IPS-NIHi7 (cell line): ENCODE data around the gene TUBA4A.
A peak's percentile ranks its signal among the peaks of the same experiment; 100 is the strongest.

ENCODE experiments used
- DNase-seq: peaks from one replicate; pipeline ENCODE4 v3.0.0; 2012; ENCODE audit warnings: mixed read lengths; ENCODE audit errors: extremely low spot score

The TUBA4A gene

DNA sequence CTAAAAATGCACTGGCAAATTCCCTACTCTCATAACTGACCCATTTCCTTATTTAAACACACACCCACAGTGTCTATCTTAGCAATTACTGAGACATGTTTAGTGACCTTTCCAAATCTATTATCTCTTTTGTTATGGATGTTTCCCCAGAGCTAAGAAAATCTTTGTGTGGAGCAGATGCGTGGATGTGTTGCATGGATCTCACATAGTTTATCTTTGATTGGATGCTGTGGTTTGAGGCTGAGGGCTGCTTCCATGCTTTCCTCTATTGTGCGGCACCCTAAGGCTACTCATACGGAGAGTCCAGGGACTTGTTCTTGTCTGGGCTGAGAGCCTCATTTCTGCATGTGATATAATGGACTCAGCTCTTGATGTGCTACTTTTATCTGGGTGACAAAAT is 19.4 kb downstream of the TUBA4A start:
- no peak for DNase-seq

- peak; percentile 58 for DNase-seq
Measured at GRCh38 chr2:219230059-219230540, 23.6 kb downstream of the TUBA4A start.

GRCh38 chr2:219229305-219230058 is 24.2 kb downstream of the TUBA4A start, which contains the start of the genes ANKZF1 and ATG9A:
ANKZF1 (plus strand) TSS chr2:219229806; CDS start chr2:219230258, 452 bp downstream.
ATG9A (minus strand) TSS chr2:219229636; CDS start chr2:219228024, 1,612 bp downstream.
- DNase-seq: peak; percentile 99

- no peak for DNase-seq
Measured at GRCh38 chr2:219228911-219229304, 24.8 kb downstream of the TUBA4A start.

- no peak for DNase-seq
Measured at GRCh38 chr2:219228041-219228910, 25.4 kb downstream of the TUBA4A start.

DNA sequence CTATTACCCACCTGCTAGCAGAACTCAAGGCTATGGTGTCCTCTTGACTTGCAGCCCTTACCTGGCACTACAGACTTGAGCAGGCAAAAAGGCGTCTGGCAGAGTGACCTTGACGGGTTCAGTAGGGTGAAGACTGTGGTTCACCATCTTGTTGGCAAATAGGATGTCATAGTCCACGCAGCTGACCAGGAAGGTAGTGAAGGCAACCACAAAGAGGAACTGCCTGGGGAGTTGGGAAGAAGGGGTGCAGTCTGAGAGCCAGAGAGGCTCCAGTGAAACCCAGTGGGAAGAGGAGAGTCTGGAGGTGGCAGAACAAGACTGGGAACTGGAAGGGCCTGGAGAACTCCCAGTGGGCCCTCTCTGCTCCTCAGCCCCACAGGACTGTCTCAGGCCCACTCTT is 28.4 kb downstream of the TUBA4A start:
- DNase-seq: no peak

DNA sequence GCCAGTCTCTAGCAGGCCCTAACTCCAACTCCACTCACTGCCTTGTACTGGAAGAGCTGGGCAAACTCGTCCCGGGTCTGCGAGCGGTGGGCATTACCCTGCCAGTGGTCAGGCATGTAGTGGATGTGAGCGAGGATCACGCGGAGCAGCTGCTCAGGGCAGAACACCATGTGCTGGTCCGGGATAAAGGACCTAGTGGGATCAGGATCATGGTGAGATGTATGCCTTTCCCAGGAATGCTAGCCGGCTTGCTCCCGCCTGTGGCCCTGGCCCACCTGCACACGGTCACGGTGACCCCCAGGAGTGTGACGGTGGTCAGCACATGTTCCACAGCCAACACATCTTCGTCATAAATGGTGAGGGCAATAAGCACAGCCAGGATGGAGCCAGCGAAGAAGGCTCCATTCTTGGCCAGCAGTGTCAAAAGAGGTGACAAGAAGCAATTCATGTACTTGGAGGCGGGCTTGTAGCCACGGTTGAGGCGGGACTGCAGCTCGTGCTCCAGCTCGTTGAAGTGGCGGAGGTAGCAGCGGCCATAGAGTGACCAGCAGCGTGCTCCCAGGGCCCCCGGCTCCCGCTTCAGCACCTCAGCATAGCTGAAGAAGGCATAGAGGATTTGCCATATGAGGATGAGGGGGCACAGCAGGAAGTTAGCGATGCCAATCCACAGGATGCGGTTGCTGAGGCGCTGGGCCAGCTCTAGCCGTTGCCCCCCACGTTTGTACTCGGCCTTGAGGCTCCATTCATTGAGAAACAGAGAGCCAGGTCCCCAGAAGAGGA is 29.7 kb downstream of the TUBA4A start:
- DNase-seq: no peak

DNA sequence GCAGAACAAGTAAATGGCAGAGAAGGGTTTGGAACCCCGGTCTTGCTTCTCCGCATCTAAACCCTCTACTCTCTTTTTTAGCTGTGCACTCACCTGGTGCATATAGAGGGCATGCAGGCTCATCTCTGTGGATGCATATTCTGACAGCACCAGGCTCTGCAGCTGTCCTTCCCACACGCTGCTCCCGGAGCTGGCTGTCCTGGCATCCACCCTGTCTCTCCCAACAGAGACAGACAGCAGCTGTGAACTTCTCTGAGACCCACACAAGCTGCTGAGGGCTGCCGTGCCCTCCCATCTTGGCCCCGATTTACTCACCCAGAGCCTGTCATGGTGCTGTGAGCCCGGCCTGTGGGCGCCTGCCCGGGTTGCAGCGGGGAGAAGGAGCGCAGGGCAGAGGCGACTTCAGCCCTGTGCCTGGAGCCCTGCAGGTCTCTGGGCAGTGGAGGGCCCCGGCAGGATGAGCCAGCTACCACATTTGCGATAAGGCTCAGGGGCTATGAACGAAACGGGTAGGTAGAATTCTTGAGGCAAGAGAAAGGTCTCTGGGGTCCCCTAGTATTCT is 31.7 kb downstream of the TUBA4A start:
- DNase-seq: no peak

GRCh38 chr2:219220652-219221402 is 32.9 kb downstream of the TUBA4A start:
- no peak for DNase-seq

DNA sequence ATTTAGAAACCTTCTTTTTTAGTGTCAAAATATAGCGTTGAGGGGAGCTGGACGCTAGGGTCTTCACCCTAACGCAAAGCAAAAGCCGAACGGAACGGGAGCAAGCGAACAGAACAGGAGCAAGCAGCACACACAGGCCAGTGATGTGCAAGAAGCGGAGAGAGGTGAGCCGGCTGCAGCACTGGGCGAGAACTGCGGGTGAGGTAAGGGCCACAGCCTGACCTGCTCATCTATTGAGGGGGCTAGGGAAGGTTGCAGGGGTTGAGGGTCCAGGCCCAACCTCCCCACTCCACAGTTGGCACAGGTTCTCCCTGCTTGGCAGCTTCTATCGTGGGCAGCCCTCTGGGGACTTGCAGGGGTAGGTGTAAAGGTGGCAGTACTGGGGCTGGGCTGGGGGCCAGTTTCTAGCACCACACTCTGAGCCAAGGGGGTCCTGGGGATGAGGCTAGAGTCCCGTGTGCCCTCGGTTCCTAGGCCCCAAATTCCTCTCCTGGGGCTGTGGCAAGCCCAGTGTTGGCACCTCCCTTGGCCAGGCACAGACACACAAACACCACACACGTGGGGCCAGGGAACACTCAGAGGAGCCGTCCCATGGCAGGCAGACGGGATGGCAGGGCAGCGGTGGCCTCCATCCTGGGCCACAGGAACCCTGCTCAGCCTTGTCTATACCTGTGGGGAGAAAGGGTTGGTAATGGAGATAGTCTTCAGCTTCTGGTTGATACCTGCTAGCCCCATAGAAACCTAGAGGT is 33.8 kb downstream of the TUBA4A start:
- DNase-seq: no peak

DNA sequence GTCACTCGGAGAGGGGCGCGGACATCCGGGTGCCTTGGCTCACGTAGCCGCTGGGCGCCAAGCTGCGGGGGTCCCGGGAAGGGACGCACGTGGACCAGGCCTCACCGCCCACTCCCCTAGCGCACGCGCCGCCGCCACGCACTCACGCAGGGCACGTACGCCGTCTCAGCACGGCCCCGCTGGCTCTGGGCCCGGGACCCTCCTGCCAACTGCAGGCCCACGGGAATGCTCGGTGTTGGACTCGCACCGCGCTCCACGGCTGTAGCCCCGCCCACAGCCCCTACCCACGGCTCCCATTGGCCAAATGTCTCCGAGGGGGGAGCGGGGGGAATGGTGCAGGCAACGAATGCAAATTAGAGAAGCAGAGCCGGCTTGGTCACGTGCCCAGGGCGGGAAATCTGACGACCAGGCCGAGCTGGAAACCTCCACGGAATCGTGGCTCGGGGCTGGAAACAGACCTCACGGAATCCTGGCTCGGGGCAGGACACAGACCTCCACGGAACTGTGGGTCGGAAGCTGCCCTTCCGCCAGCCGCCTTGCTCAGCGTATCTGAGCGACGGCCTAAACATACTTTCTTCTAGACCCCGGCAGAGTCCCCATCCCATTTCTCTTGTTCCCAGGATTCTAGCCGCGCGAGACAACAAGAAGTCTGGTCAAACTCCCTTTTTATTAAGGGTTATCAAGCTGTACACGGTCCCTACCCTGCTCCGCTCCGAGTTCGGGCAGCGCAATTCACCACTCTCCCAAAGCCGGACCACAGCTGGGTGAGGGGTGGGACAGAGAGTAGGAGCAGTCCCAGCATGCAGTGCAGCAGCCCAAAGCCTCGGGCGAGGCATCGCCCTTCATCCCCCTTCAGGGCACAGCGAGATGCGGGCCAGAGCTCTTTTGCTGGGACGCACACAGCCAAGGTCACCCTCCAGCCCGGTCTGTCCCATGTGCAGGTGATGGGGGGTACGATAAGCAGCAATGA is 34.7 kb downstream of the TUBA4A start, which contains the start of gene ABCB6:
ABCB6 (minus strand) TSS at position 227 of the 970 bp plus-strand sequence. CDS start 285 bp downstream, outside the sequence.
- peak; percentile 93 for DNase-seq

DNA sequence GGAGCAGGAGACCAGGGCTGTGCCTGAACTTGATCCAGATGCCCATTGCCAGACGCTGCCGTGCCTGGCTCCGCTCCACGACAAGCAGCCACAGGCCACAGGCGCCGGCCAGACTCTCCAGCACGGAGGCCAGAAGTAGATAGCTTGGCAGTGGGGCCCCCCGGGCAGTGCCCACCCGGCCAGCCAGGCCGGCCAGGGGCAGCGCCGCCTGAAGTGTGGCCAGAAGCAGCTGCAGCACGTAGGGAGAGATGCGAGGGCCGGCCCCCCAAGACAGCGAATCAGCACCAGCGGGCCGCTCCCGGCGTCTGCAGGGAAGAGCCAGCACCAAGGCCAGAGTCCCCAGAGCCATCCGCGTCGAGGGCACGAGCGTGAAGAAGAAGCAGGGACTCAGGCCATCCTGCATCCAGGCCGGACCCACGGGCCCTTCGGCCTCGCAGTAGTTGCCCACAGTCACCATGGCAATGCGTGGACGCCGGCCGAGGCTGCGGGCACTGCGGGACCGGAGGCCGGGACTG is 35.4 kb downstream of the TUBA4A start:
- peak; percentile 77 for DNase-seq

DNA sequence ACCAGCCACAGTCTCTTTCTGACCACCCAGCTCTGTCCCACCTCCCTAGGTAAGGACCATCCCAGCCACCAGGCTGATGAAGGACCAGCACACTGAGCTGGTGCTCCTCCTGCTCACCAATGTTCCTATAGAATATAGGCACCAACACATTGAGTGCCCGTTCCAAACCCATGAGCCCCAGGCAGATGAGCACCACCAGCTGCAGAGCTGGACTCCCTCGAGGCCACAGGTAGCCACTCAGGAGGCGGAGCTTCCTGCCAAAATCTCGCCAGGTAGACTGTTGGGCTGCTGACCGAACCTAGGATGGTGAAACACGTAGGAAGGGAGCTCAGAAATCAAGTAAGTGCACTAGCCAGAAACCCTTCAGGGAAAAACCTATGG is 37.2 kb downstream of the TUBA4A start:
- no peak for DNase-seq

DNA sequence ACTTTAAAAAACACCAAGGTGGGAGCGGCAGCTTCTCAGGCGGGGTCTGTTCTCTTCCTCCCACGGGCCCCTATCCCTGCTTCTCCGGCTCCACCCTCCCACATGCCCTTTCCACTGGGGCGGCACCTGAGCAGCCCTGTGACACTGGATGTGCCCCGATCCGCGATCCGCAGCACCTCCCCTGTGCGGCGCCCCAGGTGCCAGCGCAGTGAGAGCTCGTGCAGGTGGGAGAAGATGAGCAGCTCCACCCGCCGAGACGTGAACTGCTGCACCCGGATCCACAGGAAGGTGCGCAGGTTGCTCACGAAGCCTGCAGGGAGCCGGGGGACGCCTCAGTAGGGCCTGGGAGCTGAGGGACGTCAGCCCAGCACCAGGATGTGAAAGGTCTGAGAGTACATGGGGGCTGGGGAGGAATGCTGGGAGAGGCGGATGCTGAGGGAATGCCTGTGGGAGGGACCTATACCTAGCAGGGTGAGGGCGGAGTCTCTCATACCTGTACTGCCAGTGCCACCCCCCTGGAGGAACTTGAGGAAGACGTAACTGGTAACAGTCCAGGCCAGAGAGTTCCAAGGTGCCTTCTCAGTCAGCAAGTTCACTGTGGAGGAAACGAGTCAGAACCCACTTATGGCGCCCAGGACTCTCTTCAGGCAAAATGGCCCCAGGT is 37.7 kb downstream of the TUBA4A start:
- DNase-seq: no peak

DNA sequence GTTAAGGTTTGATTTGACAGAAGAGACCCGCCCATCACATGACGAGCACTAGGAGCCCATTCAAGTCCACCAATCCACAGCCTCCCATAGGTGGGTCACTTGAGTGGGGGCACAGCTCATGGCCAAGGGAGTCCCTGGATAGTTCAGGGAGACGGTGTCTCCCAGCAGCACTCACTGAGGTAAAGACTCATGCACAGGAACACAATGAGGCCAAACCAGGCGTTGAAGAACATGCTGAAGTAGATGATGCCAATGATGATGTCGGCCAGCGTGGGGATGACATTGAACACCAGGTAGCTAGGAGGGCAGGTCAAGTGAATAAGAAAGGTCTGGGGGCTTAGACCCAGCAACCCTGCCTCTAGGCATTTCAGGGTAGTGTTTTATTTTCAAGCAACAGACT is 38.9 kb downstream of the TUBA4A start:
- no peak for DNase-seq

DNA sequence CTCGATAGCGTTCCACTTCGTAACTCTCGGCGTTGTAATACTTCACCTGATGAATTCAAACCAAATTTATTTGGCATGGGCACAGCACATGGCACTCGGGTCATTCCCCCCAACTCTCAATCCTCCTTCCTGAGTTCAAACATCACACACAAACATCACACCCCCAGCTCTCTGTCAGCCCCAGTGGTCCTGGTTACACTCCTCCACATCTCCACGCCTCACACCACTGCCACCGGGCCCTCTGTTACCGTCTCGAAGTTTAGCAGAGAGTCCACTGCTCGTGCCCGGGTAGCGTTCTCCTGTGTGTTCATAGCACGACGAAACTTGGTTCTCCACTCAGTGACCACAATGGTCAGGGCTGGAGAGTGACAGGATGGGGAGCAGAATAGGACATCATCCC is 39.6 kb downstream of the TUBA4A start:
- DNase-seq: no peak

- DNase-seq: no peak
Measured at GRCh38 chr2:219213486-219214071, 40.1 kb downstream of the TUBA4A start.

GRCh38 chr2:219213026-219213415 is 40.7 kb downstream of the TUBA4A start:
- DNase-seq: no peak
